Activated naive CD4-positive, alpha-beta T cell treated with anti-CD3 and anti-CD28 coated beads for 36 hours (primary cell): Measurements from ENCODE around the gene PRDM1. TPM values are rescaled to one million over a fixed set of nuclear protein-coding genes. Genes with fewer than 3 reads are reported as not detected.

Source experiments
- CTCF ChIA-PET: fragments of 350-600 bp; sonication (Branson Sonifier 250); formaldehyde crosslinking; loops from one replicate; lab custom pipeline; 2021; ENCODE audit warnings: antibody characterized with exemption; lab: Charles Lee
- DNase-seq: peaks from one replicate; pipeline ENCODE4 v3.0.0-alpha.2; 2020
- H3K27ac Mint-ChIP-seq: one replicate; pipeline ENCODE4 v1.8.0; 2021; ENCODE audit warnings: mild to moderate bottlenecking, mixed read lengths
- H3K27me3 Mint-ChIP-seq: one replicate; pipeline ENCODE4 v1.8.0; 2021; ENCODE audit warnings: low read depth, mixed read lengths
- H3K36me3 Mint-ChIP-seq: one replicate; pipeline ENCODE4 v1.8.0; 2021; ENCODE audit warnings: low read depth, mixed read lengths
- H3K4me1 Mint-ChIP-seq: one replicate; pipeline ENCODE4 v1.8.0; 2021; ENCODE audit warnings: low read depth, mixed read lengths
- H3K4me3 Mint-ChIP-seq: one replicate; pipeline ENCODE4 v1.8.0; 2021; ENCODE audit warnings: mild to moderate bottlenecking, moderate library complexity, mixed read lengths
- H3K9me3 Mint-ChIP-seq: one replicate; pipeline ENCODE4 v1.8.0; 2021; ENCODE audit warnings: mixed read lengths
- intact Hi-C: fragments of 100-400 bp; cut with micrococcal nuclease; formaldehyde crosslinking; loops from one replicate; pipeline ENCODE4 v1.15.1; 2023
- total RNA-seq, 2 experiments: library from RNA; stranded (reverse); gene quantifications; one replicate each; pipeline ENCODE4 v1.2.3, GENCODE V29; 2021

The PRDM1 gene
- total RNA-seq, 2 experiments from 2014 or later: 3.4 to 4.0 TPM

DNA sequence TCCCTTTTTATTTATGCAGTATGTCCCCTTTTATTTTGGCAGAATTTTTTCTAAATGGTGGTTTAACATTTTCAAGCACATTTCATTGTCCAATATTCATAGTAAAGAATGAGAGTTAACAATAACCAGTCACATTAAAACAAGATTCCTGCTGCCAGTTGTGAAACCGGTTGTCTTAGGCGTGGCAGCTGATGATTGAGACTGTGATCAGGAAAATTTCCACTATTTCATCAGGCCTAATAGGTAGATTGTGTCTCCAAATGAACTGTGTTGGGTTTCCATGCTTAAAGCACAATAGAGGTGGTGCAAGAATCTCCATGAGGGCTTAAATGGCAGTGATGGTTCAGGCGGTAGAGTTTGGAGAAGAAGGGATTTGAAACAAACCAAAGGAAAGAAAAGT, 15.3 kb downstream of the PRDM1 start:
- peaks cover 11% of the 10 kb centered on the region for H3K36me3 Mint-ChIP-seq
- peak overlapping the region; percentile 42 for H3K4me3 Mint-ChIP-seq
- H3K9me3 Mint-ChIP-seq: no peaks in the 10 kb centered on the region
- H3K4me1 Mint-ChIP-seq: peaks cover 76% of the 10 kb centered on the region
- intact Hi-C loops: no loop called here
- DNase-seq: no peak
- H3K27ac Mint-ChIP-seq: peak overlapping the region; percentile 50
- H3K27me3 Mint-ChIP-seq: peaks cover 7% of the 10 kb centered on the region
- CTCF ChIA-PET: interaction anchor here (0.6 kb wide), 1 partner anchor 100 kb away, joined by 4 read pairs; no protein-coding TSS in a partner anchor

DNA sequence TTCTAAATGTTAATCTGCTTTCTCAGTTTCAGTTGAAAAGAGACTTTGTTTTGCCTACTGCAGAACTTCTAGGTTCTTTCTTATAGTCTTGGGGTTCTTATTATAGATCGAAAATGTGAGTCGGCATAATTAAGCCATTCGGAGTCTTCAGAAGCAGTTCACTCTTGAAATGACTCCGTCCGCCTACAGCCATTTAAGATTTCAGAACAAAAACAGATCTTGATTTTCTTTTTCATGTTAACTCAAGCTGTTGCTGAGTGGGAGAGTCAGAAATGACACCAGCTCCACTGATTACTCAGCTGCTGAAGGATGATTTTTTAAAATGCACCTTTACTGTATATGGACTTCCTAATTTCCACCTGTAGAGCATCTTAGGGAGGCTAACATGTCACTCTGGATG, 15.9 kb downstream of the PRDM1 start:
- peak; percentile 84 for DNase-seq
- Mint-ChIP-seq H3K9me3 (no peaks in the 10 kb centered on the region), H3K27me3 (peaks cover 4% of the 10 kb centered on the region), H3K4me1 (peaks cover 72% of the 10 kb centered on the region), H3K36me3 (peaks cover 14% of the 10 kb centered on the region), H3K4me3 (no peak overlapping the region), H3K27ac (peak overlapping the region; percentile 50)
- intact Hi-C loops: loop anchor here (1.0 kb wide), 5 partner anchors 40 to 202 kb away; no protein-coding TSS in a partner anchor
- CTCF ChIA-PET: interaction anchor here (0.6 kb wide), 1 partner anchor 100 kb away, joined by 4 read pairs; no protein-coding TSS in a partner anchor

DNA sequence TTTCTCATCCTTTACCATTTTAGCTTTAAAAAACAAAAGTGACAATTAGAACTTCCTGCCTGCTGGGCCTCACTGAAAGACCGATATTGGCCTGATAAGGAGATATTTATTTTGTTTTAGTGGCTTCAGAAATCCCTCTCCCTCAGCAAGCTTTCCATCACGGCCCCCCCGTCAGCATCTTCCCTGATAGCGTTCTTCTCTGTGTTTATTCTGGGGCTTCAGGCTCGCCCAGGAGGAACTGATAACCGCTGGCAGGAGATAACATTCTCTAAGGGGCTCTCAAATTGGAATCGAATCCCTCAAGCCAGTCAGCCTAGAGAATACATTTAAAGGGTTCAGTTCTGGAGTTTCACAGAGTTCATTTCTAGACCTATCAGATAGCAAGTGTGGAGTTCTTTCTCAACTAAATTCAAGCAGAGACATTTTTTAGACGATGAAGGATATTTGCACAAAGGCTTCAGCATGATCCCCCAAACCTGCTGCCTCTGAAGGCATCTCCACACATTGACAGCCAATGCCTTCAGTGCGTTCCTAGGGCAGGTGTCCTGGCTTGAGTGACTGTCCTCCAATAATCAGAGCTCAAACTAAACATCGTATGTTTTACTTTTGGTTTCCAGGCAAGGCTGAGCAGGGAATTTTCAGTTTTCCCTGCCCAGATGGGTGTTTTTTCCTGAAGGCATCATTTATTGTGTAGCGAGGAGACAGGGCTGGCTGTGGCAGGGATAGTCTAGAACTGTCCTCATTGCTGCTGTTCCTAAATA, 17.0 kb downstream of the PRDM1 start:
- Mint-ChIP-seq H3K27me3 (peaks cover 4% of the 10 kb centered on the region), H3K9me3 (no peaks in the 10 kb centered on the region), H3K27ac (no peak overlapping the region), H3K4me1 (peaks cover 61% of the 10 kb centered on the region), H3K36me3 (peaks cover 16% of the 10 kb centered on the region), H3K4me3 (peak overlapping the region; percentile 20)
- CTCF ChIA-PET: interaction anchor here (0.6 kb wide), 1 partner anchor 12 kb away, joined by 3 read pairs; no protein-coding TSS in a partner anchor
- no peak for DNase-seq
- intact Hi-C loops: loop anchor here (1.0 kb wide), 6 partner anchors 9 to 203 kb away; no protein-coding TSS in a partner anchor

DNA sequence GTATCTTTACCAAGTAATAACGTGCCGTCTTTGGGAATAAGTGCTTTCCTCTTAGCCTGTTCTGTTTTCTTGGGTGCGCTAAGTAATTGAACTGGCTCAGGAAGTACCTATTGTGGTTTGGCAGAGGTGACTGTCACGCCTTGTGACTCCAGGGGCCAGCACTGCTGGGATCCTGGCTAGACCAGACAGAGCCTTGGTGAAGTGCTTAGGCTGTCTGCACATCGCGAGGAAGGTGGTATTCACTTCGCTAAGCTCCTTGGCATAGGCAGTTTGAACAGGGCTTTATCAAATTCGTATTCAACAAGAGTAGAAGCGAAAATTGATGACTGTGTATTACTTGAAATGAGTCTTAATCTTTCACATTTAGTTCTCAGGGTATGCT, 17.6 kb downstream of the PRDM1 start:
- peak; percentile 63 for DNase-seq
- peaks cover 4% of the 10 kb centered on the region for H3K27me3 Mint-ChIP-seq
- intact Hi-C loops: loop anchor here (1.0 kb wide), 1 partner anchor 9 kb away; no protein-coding TSS in a partner anchor
- H3K36me3 Mint-ChIP-seq: peaks cover 16% of the 10 kb centered on the region
- H3K27ac Mint-ChIP-seq: peak overlapping the region; percentile 1
- peak overlapping the region; percentile 20 for H3K4me3 Mint-ChIP-seq
- H3K9me3 Mint-ChIP-seq: no peaks in the 10 kb centered on the region
- peaks cover 57% of the 10 kb centered on the region for H3K4me1 Mint-ChIP-seq
- CTCF ChIA-PET: interaction anchor here (0.6 kb wide), 1 partner anchor 12 kb away, joined by 3 read pairs; no protein-coding TSS in a partner anchor

DNA sequence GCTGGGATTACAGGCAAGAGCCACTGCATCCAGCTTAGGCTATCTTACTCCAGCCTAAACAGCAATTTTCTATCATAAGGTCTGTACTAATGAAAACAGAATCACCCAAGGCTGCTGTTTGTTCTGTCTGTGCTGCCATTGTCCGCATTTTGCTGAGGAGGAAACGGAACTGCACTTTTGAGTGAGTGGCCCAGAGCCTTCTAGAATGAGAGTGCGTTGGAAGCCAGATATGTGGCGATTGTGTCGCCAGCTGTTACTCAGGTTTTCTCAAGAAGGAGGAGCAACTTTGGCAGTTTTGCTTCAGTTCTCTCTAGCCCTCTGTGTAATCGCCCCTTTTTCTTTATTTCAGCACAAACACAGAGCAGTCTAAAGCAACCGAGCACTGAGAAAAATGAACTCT, 18.3 kb downstream of the PRDM1 start:
- Mint-ChIP-seq H3K36me3 (peaks cover 16% of the 10 kb centered on the region), H3K4me1 (peaks cover 50% of the 10 kb centered on the region), H3K9me3 (no peaks in the 10 kb centered on the region), H3K4me3 (no peak overlapping the region), H3K27ac (no peak overlapping the region), H3K27me3 (peaks cover 4% of the 10 kb centered on the region)
- CTCF ChIA-PET: interaction anchor here (0.9 kb wide), 1 partner anchor 59 kb away, joined by 3 read pairs; no protein-coding TSS in a partner anchor
- no peak for DNase-seq
- intact Hi-C loops: no loop called here

DNA sequence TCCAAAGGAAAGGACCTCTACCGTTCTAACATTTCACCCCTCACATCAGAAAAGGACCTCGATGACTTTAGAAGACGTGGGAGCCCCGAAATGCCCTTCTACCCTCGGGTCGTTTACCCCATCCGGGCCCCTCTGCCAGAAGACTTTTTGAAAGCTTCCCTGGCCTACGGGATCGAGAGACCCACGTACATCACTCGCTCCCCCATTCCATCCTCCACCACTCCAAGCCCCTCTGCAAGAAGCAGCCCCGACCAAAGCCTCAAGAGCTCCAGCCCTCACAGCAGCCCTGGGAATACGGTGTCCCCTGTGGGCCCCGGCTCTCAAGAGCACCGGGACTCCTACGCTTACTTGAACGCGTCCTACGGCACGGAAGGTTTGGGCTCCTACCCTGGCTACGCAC, 18.8 kb downstream of the PRDM1 start:
- H3K36me3 Mint-ChIP-seq: peaks cover 16% of the 10 kb centered on the region
- no peaks in the 10 kb centered on the region for H3K9me3 Mint-ChIP-seq
- H3K4me3 Mint-ChIP-seq: no peak overlapping the region
- H3K4me1 Mint-ChIP-seq: peaks cover 46% of the 10 kb centered on the region
- no peak for DNase-seq
- intact Hi-C loops: no loop called here
- CTCF ChIA-PET: interaction anchor here (0.5 to 0.9 kb wide), 2 partner anchors 18 to 59 kb away, joined by 3 read pairs; no protein-coding TSS in a partner anchor
- H3K27me3 Mint-ChIP-seq: peaks cover 5% of the 10 kb centered on the region
- no peak overlapping the region for H3K27ac Mint-ChIP-seq

DNA sequence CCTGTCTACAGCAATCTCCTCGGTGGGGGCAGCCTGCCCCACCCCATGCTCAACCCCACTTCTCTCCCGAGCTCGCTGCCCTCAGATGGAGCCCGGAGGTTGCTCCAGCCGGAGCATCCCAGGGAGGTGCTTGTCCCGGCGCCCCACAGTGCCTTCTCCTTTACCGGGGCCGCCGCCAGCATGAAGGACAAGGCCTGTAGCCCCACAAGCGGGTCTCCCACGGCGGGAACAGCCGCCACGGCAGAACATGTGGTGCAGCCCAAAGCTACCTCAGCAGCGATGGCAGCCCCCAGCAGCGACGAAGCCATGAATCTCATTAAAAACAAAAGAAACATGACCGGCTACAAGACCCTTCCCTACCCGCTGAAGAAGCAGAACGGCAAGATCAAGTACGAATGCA, 19.4 kb downstream of the PRDM1 start:
- no peak for DNase-seq
- intact Hi-C loops: no loop called here
- no peak overlapping the region for H3K4me3 Mint-ChIP-seq
- H3K4me1 Mint-ChIP-seq: peaks cover 41% of the 10 kb centered on the region
- no peaks in the 10 kb centered on the region for H3K9me3 Mint-ChIP-seq
- CTCF ChIA-PET: interaction anchor here (0.5 to 0.9 kb wide), 2 partner anchors 19 to 58 kb away, joined by 3 read pairs; no protein-coding TSS in a partner anchor
- peaks cover 16% of the 10 kb centered on the region for H3K36me3 Mint-ChIP-seq
- peaks cover 9% of the 10 kb centered on the region for H3K27me3 Mint-ChIP-seq
- no peak overlapping the region for H3K27ac Mint-ChIP-seq

DNA sequence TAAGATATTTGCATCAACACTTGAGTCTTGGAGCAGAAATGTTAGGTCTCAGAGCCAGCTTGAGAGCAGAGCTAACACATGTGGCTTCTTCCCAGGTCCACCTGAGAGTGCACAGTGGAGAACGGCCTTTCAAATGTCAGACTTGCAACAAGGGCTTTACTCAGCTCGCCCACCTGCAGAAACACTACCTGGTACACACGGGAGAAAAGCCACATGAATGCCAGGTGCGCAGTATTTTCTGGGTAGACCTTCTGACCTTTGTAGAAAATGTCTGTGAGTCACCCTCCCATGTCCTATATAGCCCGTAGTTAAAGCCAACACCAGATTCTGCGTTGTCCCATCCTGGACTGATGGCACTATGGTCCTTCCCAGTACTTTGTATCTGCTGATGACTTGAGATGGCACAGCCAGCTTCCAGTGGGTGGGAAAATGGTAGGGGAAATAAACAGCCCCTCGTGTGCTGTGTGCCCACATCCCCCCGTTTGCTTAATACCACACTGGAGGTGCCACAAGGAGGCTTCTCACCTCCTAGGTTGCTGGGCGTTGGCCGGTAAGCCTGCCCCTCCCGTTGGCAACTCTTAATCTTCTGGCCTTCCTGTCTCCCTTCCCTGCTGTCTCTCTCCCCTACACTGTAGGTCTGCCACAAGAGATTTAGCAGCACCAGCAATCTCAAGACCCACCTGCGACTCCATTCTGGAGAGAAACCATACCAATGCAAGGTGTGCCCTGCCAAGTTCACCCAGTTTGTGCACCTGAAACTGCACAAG, 20.3 kb downstream of the PRDM1 start:
- no peak for DNase-seq
- no peak overlapping the region for H3K27ac Mint-ChIP-seq

DNA sequence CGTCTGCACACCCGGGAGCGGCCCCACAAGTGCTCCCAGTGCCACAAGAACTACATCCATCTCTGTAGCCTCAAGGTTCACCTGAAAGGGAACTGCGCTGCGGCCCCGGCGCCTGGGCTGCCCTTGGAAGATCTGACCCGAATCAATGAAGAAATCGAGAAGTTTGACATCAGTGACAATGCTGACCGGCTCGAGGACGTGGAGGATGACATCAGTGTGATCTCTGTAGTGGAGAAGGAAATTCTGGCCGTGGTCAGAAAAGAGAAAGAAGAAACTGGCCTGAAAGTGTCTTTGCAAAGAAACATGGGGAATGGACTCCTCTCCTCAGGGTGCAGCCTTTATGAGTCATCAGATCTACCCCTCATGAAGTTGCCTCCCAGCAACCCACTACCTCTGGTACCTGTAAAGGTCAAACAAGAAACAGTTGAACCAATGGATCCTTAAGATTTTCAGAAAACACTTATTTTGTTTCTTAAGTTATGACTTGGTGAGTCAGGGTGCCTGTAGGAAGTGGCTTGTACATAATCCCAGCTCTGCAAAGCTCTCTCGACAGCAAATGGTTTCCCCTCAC, 21.0 kb downstream of the PRDM1 start:
- H3K4me3 Mint-ChIP-seq: no peak overlapping the region
- intact Hi-C loops: no loop called here
- H3K27me3 Mint-ChIP-seq: peaks cover 10% of the 10 kb centered on the region
- H3K36me3 Mint-ChIP-seq: peaks cover 16% of the 10 kb centered on the region
- CTCF ChIA-PET: interaction anchor here (0.6 kb wide), 1 partner anchor 657 kb away, joined by 3 read pairs; no protein-coding TSS in a partner anchor
- DNase-seq: no peak
- H3K9me3 Mint-ChIP-seq: no peaks in the 10 kb centered on the region
- H3K27ac Mint-ChIP-seq: no peak overlapping the region
- H3K4me1 Mint-ChIP-seq: peaks cover 32% of the 10 kb centered on the region

More for the DNA sequence above, 20.3 kb downstream of the PRDM1 start:
- intact Hi-C loops: no loop called here
- peaks cover 16% of the 10 kb centered on the region for H3K36me3 Mint-ChIP-seq
- CTCF ChIA-PET: no interaction called here
- H3K9me3 Mint-ChIP-seq: no peaks in the 10 kb centered on the region
- H3K4me1 Mint-ChIP-seq: peaks cover 31% of the 10 kb centered on the region
- H3K4me3 Mint-ChIP-seq: no peak overlapping the region
- H3K27me3 Mint-ChIP-seq: peaks cover 8% of the 10 kb centered on the region

DNA sequence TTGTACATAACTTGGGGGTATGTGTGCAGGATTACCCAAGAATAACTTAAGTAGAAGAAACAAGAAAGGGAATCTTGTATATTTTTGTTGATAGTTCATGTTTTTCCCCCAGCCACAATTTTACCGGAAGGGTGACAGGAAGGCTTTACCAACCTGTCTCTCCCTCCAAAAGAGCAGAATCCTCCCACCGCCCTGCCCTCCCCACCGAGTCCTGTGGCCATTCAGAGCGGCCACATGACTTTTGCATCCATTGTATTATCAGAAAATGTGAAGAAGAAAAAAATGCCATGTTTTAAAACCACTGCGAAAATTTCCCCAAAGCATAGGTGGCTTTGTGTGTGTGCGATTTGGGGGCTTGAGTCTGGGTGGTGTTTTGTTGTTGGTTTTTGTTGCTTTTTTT, 22.0 kb downstream of the PRDM1 start:
- Mint-ChIP-seq H3K27ac (no peak overlapping the region), H3K36me3 (peaks cover 16% of the 10 kb centered on the region), H3K4me1 (peaks cover 32% of the 10 kb centered on the region), H3K4me3 (no peak overlapping the region), H3K27me3 (peaks cover 11% of the 10 kb centered on the region), H3K9me3 (no peaks in the 10 kb centered on the region)
- intact Hi-C loops: no loop called here
- CTCF ChIA-PET: no interaction called here
- no peak for DNase-seq

DNA sequence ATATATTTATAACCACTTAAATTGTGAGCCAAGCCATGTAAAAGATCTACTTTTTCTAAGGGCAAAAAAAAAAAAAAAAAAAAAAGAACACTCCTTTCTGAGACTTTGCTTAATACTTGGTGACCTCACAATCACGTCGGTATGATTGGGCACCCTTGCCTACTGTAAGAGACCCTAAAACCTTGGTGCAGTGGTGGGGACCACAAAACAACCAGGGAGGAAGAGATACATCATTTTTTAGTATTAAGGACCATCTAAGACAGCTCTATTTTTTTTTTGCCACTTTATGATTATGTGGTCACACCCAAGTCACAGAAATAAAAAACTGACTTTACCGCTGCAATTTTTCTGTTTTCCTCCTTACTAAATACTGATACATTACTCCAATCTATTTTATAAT, 22.9 kb downstream of the PRDM1 start:
- no peak for DNase-seq
- H3K36me3 Mint-ChIP-seq: peaks cover 15% of the 10 kb centered on the region
- intact Hi-C loops: no loop called here
- H3K4me1 Mint-ChIP-seq: peaks cover 32% of the 10 kb centered on the region
- H3K4me3 Mint-ChIP-seq: no peak overlapping the region
- CTCF ChIA-PET: no interaction called here
- no peaks in the 10 kb centered on the region for H3K9me3 Mint-ChIP-seq
- no peak overlapping the region for H3K27ac Mint-ChIP-seq
- H3K27me3 Mint-ChIP-seq: peaks cover 18% of the 10 kb centered on the region
